LHCN-M2 (cell line): ENCODE data around the gene MYO7B. TPM values are rescaled to one million over a fixed set of nuclear protein-coding genes. Genes with fewer than 3 reads are reported as not detected.
A peak's percentile ranks its signal among the peaks of the same experiment; 100 is the strongest.
"Not testable (repeated sequence)": the region's sequence is repeated elsewhere in the genome, so short reads cannot be mapped to it uniquely, and the experiment has no call there.

ENCODE experiments used
- DNase-seq: peaks from one replicate; pipeline ENCODE4 v3.0.0-alpha.2; 2012; ENCODE audit warnings: low read depth
- total RNA-seq: library from RNA; depleted of rRNA; stranded (reverse); fragments of >200 nt; gene quantifications from 2 replicates; pipeline ENCODE4 v1.2.3, GENCODE V29; 2014

Gene MYO7B
- total RNA-seq, 1 experiment from 2014 or later = 0.29 TPM

DNA sequence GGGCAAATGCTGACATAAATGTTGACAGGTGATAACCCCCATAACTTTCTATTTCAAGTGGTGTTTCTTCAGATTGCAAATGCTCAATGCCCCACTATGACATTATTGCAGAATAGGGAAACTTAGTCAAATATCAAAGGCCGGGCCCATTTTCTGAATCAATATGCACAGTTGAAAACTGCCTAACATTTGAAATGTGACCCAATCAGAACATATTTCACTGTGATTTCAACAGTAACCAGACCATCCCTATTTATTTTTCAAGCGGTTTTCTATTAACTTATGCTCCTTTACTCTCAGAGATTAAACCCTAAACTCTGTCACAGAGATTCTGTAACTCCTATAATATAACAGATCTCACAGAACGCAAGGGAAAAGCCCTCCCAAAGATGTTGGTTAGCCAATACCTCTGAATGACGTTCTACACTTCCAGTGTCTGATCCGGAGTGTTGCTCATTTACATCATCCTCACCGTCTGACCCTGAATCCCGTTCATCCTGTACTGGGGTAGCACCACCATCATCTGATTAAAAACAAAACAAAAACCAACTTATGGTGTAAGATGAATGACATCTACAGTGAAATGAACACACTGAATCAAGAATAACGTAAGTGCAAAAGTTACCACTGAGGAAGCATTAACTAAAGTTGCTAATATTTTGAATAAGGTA is 12.1 kb upstream of the MYO7B start:
- no peak for DNase-seq

DNA sequence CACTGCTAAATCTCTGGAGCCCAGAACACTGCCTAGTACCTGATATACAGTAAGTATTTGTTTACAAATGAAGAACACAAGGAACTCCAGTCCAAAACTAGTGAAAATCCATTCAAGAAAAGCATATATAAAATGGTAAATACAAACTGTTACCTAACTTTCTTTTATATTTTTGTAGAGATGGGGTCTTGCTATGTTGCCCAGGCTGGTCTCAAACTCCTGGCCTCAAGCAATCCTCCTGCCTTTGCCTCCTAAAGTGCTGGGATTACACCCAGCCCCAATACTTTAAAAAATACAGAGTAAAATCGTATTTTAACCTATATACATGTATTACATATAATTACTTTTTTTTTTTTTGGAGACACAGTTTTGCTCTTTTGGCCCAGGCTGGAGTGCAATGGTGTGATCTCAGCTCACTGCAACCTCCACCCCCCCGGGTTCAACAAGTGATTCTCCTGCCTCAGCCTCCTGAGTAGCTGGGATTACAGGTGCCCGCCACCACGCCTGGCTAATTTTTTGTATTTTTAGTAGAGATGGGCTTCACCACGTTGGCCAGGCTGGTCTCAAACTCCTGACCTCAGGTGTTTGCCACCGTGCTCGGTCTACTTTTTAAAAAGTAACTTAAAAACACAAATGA is 11.2 kb upstream of the MYO7B start:
- DNase-seq = not testable (repeated sequence)

DNA sequence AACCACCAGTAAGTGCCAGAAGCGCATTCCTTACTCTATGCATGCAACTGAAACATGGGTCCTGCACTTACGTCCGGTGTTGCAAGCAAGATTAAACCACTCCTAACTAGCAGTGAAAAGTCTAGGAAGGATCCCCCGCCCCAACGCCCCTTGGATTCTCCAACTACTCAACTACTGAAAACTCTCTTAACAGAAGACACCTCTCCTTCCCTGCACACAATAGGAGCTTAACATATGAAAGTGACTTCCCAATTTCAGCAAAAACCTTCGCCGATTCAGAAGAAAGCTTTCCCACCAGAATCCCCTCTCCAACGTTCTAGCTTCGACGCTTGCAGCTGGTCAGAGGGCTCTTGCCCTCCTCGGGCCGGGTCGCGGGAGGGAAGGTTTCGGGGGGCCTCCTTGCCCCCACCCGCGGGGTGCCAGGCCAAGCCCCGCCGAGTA is 9.8 kb upstream of the MYO7B start:
- peak; percentile 39 for DNase-seq

DNA sequence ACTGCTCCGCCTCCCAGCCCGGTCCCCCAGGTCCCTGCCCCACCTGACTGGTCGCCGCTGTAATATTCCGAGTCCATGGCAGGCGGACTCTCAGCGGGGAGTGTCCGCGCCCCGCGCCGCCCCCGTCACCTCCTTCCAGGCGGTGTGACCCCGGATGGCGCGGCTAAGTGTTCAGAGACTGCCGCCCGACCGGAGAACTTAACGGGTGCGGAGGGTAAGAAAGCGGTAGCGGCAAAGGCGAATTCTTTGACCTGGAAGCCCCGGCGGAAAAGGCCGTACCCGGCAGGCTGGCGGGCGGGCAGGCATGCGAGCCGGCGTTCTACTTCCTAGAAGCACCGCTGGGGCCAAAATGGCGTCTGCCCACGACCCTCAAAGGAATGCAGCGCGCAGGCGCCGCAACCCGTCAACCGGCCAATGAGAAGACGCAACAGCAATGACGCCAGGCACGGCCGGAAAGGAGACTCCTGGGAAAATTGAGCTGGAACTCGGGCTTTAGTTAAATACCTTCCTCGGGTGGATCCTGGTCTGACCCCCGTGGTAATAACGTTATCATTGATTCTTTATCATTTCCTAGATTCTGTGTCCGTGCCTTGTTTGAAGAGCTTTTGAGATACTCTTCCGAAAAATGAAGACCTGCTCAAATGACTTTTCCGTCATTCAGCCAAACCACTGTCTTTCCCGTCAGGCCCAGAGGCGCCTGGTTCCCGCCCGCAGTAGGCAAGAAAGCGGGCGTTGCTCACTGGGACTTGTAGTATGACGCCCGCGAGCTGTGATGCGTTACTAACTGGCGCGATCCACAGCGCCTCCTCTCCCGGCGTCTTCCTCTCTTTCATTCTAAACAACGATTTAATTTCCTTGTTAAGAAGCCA is 9.1 kb upstream of the MYO7B start, which contains the start of gene IWS1:
Gene IWS1, minus strand, starts transcription at position 358 of the 869 bp plus-strand sequence. Its CDS starts 281 bp downstream, at position 77.
- DNase-seq = peak; percentile 95

DNA sequence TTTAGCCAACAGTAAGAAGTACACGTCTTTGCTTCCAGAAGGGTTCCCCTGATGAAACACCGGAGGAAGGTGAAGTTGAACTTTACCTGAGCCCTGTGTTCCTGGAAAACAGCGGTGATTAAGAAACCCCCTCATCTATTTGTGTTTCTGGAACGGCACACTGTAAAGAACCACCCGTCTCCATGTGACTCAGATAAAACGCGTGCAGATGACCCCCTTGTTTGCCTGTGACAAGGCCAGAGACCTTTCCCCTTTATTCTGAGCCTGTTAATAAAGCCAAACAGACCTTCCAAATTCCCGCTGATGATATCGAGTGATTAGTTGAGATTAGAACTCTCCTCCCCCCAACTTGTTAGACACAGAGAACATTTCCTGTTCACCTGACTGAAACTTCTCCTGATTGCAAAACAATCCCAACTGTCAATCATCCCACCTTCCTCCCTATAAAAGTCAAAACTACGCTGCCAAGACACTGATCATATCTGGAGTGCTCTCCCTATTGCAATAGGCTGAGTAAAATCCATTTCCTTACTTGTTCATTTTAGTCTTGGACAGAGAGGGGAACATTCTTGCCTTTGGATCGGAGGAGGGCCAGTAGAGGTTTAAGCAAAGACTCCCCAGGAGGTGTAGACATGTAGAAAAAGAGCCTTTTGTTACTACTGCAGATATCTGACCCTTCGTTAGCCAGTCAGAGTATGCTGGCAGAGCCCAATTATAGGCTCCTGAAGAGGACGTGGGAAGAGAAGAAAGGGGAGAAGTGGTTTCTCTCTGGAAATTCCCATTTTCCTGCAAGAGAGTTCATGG is 8.3 kb upstream of the MYO7B start:
- DNase-seq = no peak

DNA sequence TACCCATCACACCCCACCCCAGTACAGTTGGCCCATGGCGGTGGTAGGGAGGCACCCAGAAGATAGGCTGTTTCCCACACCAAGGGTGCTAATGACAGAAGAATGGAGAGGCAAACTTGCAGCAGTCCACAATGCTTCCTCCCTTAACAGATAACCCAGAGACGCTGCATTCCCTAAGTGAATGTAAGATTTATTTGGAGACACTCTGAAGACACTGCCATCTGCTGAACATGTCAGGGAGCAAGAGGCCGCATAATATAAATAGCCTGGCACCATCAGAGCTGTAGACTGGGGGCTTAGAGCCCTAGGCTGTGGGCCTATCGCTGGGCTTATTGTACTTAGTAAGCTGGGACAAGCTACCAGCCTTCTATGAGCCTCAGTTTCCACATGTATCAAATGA is 7.0 kb upstream of the MYO7B start:
- no peak for DNase-seq

DNA sequence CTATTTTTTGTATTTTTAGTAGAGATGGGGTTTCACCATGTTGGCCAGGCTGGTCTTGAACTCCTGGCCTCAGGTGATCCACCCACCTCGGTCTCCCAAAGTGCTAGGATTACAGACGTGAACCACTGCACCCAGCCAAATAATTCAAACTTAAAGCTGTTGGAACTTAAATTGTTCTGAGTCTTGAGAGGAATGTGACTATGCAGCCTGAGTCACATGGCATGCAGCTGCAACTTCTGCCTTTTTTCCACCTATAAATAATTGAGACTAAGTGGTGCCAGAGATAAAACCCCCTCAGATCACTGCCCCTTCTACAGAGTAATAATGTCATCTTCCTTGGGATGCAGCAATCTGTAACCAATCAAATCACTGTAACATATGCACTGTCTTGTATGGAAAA is 6.1 kb upstream of the MYO7B start:
- DNase-seq = not testable (repeated sequence)

DNA sequence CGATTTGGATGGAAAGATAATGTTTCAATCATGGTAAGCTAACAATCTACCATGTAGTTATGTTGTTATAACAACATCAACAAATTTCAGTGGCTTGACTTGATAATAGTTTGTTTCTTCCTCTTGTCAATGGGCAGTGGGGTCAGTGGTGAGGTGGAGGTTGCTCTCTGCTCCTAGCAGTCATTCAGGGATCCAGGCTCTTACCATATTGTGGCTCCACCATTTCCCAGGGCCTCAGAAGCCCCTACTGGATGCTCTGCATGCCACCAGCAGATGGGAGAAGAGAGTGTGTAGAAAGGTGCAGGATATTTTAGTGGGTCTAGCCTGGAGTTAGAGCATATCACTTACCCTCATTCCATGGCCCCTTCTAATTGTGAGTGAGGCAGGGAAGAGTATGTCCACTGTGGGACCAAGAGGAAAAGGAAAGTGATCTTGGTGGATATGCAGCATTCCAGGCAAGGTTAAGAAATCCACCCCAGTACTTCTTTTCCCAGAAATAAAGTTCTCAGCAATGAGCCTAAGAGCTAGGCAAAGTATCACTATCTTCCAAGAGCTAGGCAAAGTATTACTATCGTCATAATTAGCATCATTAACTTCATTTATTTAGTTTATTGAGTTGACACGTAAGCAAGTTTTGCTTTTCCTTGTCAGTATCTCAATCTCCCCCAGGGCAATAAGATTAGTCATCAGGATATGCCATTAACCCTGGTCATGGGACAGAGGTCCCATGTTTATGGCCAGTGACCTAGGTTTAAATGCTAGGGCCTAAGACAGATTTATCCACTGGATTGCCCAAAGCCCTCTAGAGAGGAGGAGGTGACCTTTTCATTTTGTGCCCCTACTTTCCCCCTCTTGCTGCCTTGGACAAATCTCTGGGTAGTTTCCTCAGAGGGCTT is 5.0 kb upstream of the MYO7B start:
- no peak for DNase-seq

DNA sequence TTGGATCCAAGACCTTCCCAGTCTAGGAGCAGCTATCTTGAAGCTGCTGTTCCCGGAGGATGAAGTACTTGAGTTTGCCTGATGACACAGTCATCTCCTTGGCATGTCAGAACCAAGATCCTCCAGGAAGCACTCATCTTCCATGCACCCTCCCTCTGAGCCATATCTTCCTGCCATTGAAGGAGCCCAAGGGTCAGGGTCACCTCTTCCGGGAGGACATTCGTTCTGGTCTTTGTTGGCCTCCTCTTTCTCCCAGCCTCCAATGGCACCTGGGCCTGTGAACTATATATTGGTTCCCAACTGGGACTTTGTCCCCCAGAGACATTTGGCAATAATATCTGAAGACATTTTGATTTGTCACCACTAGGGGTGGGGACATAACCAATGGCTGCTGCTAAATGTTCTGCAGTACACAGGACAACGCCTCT is 4.2 kb upstream of the MYO7B start:
- no peak for DNase-seq

DNA sequence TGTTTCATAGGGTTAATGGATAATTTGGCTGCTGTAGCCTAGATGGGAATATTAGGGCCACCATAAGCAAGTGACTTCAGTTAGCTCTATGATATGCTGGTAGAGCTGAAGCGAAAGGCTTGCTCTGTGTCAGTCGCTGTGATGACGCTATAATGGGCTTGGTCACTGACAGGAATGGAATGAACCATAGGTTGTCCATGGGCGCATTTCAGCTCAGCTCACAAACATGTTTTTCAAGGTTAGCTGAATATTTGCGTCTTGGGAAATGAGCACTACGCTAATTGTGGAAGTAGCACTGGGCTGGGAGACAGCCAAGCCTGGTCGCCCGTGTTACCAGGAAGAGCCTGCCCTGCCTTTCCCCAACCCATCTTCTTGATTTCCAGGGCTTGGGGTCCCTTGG is 3.2 kb upstream of the MYO7B start:
- no peak for DNase-seq

DNA sequence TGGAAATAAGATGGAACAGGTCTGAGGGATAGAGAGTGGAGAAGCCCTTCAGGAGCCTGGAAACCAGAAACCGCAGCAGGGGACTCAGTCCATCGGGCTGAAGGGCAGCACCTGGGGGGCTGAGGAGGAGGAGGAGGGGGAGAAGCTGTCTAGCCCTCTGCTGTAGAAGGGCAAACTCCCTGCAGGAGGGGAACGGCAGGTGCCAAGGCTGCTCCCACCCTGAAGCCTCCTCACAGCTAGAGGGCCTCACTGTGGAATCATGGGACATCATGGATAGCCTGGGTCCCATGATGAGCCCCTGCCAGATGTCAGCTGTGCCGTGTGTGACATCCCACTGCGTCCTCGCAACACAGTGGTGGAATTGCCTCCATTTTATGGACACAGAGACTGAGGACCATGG is 435 bp downstream of the MYO7B start:
- no peak for DNase-seq

DNA sequence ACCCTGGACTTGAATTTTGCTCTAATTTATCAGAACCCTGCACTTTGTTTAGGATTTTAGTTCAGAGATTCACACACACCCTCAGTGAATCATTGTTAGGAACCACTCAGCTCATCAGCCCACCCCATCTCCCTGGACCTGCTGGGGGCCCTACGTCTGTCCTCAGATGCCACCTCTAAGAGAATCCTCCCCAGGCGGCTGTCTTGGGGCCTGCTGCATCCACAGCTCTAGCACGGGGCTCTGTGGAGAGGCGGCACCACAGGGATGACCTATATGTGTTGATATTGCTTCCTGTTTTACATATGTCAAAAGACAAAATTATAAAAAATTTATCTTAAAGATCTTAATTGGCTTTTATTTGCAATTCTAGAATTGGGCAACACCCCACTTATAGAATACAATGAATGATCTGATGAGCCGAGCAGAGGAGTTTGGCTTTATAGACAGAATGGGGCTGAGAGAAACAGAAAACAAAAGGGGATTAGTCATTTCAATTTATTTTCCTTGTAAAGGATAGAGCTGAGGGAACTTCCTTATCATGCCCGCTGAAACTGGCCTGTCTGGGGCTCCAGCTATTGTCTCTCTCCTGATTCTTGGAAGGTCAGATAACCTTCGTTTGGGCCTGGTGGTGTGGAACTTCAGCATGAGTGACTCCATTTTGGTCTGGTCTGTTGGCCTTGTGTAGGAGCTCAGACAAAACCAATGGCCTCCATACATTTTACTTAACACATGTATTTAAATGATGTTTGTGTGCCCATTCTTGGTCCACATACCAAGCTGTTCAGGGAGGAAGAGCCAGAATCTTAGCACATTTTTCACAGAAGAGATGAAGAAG is 1.4 kb downstream of the MYO7B start:
- no peak for DNase-seq

DNA sequence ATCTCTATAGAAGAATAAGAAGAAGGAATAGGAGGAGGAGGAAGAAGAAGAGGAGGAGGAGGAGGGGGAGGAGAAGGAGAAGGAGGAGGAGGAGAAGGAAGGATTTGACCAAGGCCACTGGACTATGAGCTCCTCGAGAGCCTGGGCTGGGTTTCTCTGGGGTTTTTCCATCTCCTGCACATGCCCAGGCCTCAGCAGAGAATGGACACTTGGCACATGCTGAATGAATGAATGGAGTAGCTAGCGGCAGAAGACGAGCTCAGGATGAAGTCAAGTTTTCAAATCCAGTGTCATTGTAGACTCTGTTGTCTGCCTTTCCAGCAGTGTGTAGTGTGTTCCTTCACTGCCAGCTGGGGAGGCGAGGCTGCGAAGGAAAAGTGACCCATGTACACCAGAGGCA is 2.2 kb downstream of the MYO7B start:
- DNase-seq = no peak

DNA sequence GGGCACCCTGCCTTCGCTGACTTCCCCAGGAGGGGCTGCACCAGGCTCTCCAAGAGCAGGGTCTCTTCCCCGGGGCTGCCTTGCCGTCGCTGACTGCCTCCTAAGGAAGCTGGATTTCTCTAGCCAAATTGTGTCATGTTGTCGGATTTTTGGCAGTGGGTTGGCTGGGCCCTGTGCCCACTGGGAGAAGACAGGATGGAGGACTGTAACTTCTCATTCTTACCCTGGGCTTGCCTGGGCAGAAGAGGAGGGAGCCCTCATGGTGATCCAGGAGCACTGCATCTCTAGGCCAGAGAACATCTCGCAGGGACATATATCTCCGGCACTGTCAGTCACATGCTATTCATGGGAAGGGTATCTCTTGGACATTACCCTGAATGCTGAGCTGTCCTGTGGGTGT is 6.3 kb downstream of the MYO7B start:
- DNase-seq = no peak

DNA sequence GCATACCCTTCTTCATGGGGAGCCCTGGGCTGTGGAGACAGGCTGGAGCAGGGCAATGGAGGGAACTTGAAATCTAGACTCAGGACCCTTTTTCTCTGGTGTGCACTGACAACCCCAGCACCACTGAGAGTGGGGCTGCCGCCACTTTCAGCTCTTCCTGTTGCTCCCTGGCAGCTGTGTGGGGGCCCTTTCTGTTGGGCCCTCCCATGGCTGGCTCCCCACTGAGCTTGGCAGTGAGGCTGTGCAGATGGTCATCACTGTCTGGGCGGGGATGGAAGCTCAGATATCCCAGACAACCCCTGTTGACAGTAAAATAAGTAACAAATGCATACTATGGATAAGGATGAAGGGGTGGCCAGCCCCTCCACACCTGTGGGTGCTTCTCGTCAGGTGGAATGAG is 6.7 kb downstream of the MYO7B start:
- DNase-seq = no peak

DNA sequence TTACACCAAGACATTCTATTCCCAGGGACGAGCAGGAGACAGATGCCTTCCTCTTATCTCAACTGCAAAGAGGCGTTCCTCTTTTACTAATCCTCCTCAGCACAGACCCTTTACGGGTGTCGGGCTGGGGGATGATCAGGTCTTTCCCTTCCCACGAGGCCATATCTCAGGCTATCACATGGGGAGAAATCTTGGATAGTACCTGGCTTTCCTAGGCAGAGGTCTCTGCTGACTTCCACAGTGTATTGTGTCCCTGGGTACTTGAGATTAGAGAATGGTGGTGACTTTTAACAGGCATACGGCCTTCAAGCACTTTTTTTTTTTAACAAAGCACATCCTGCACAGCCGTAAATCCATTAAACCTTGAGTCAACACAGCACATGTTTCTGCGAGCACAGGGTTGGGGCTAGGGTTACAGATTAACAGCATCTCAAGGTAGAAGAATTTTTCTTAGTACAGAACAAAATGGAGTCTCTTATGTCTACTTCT is 7.6 kb downstream of the MYO7B start:
- DNase-seq = not testable (repeated sequence)

DNA sequence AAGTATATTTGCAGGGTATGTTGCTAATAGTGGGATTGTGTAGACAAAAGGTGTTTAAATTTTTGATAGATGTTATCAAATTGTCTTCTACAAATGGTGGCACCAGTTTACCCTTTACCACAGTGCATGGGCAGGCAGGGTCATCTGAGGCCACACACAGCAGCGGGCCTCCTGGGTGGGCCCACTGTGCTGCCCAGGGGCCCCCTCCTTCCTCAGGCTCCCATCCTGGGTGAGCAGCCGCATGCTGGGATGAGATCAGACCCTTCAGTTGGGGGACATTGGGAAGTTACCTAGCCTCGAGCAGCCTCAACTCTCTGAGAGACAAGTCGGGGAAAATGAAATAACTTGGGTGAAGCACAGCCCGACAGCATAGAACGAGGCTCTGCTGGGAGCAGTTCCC is 9.7 kb downstream of the MYO7B start:
- DNase-seq = no peak

DNA sequence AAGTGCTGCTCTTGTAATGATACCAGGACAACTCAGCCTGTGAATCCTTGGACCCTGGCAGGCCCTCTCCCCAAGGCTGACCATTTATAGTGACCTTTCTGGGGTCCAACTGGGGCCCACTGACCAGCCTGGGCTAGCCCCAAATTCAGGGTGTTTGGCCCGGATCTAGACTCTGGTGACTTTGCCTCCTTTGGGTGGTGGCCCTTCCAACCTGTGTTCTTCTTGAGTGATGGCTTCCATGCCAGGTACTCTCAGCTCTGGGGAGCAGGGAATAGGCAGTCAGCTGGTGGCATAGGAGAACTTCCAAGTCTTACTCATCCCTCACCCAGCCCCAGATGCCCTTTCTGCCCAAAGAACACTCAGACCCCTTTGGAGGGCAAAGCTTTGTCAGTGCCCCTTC is 10.3 kb downstream of the MYO7B start:
- no peak for DNase-seq

DNA sequence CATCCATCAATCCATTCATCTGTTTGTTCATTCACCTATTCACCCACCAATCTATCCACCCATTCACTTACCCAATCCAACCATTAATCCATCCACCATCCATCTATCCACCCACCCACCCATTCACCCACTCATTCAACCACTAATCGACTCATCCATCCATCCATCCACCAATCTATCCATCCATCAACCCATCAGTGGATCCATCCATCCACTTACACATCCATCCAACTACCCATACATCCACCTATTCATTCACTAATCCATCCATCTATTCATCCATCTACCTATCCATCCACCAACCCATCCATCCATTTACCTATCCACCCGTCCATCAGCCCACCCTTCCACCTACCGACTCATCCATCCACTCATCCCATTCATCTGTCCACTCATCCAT is 11.3 kb downstream of the MYO7B start:
- DNase-seq = no peak
